Psoas muscle (tissue), 8 donors: ENCODE data around the gene GNA12. TPM values are rescaled to one million over a fixed set of nuclear protein-coding genes. Genes with fewer than 3 reads are reported as not detected.

ENCODE experiments used
- ATAC-seq, 4 donors: fragments of 200-7000 bp; cut with Tn5 transposase; one replicate each; pipeline ENCODE4 v1.9.1; 2020; ENCODE audit warnings: moderate library complexity in 3 of 4, mild to moderate bottlenecking in 2 of 4
- DNase-seq, 2 donors: peaks; one replicate each; pipeline ENCODE4 v3.0.0-alpha.2; 2020
- H3K27ac ChIP-seq: fragments of 200-600 bp; one replicate; pipeline ENCODE4 v1.8.0; 2022
- H3K27me3 ChIP-seq, 3 donors: fragments of 200-600 bp in 1 of 3; one replicate each; pipeline versions ENCODE4 v1.6.1 to v1.8.0; 2013 to 2022; ENCODE audit warnings: low read length in 2 of 3, mild to moderate bottlenecking in 2 of 3, moderate library complexity in 1 of 3; ENCODE audit not compliant: insufficient read depth in 3 of 3
- H3K36me3 ChIP-seq, 2 donors: fragments of 200-600 bp in 1 of 2; one replicate each; pipeline versions ENCODE4 v1.6.1 to v1.8.0; 2013 to 2022; ENCODE audit warnings: low read depth in 1 of 2, mild to moderate bottlenecking in 1 of 2, moderate library complexity in 1 of 2; ENCODE audit not compliant: insufficient read depth in 1 of 2
- H3K4me1 ChIP-seq: fragments of 200-600 bp; one replicate; pipeline ENCODE4 v1.8.0; 2022
- H3K4me3 ChIP-seq: fragments of 200-600 bp; one replicate; pipeline ENCODE4 v1.8.0; 2022; ENCODE audit warnings: mild to moderate bottlenecking
- H3K9me3 ChIP-seq: fragments of 200-600 bp; one replicate; pipeline ENCODE4 v1.8.0; 2022
- WGBS, 3 donors: extraction: QIAGEN DNeasy Blood & Tissue Kit; methylation state at CpG; one replicate each; pipeline versions ENCODE4 v1.1.6 to v1.1.7; 2013; 5-methylcytosine and 5-hydroxymethylcytosine counted together
- intact Hi-C, 2 donors: fragments of 100-400 bp; cut with DNase I; formaldehyde crosslinking; loops; one replicate each; pipeline versions ENCODE4 v1.11.0 to v1.14.2; 2022
- polyA plus RNA-seq, 3 donors: library from polyadenylated mRNA; stranded (reverse); fragments of 200-250 nt; gene quantifications; one replicate each; pipeline ENCODE4 v1.2.3, GENCODE V29; 2013
- total RNA-seq, 4 donors: library from RNA; stranded (reverse); fragmentation: NEBNext Ultra II Directional in 2 of 4; extraction: Animal tissue kit (Norgen Biotek cat#: 25700) in 2 of 4; gene quantifications; one replicate each; pipeline versions ENCODE4 v1.2.1 to v1.2.4, GENCODE V29; 2021 to 2023
- TF ChIP-seq, protein P1 (sequence below): fragments of 200-600 bp; IDR thresholded peaks from one replicate; pipeline ENCODE4 v1.8.0; 2022; ENCODE audit warnings: antibody characterized with exemption
- donor health status: healthy with polysubstance abuse.
- donor health status: DM: no; HTN: no; CAD: no; lungs with moderate emphysema.
- donor health status: Bipolar disorder and iron deficiency.
- donor health status: healthy.
- donor health status: DM: yes; HTN: yes; CAD: no.
- donor health status: DM: no; HTN: no; CAD: no.
- donor health status: DM: no; HTN: no; CAD: no.
- donor health status: DM: yes; HTN: yes; CAD: no.

Gene GNA12
- total and polyA plus RNA-seq, 7 donors, result 7.1 to 20.2 (median 15.4) TPM

- peak in 1 of 4 donors; percentile 56 for ATAC-seq
- H3K4me3 ChIP-seq, result no peak overlapping the region
- no peak for DNase-seq
- H3K27ac ChIP-seq, result no peak overlapping the region
- no peaks in the 10 kb centered on the region for H3K27me3 ChIP-seq
- 90 to 93% (median 91%) methylated on average over 17 of the region's 17 CpGs for WGBS, 3 donors
- peaks cover 4% of the 10 kb centered on the region for H3K4me1 ChIP-seq
- TF ChIP-seq, protein P1, sequence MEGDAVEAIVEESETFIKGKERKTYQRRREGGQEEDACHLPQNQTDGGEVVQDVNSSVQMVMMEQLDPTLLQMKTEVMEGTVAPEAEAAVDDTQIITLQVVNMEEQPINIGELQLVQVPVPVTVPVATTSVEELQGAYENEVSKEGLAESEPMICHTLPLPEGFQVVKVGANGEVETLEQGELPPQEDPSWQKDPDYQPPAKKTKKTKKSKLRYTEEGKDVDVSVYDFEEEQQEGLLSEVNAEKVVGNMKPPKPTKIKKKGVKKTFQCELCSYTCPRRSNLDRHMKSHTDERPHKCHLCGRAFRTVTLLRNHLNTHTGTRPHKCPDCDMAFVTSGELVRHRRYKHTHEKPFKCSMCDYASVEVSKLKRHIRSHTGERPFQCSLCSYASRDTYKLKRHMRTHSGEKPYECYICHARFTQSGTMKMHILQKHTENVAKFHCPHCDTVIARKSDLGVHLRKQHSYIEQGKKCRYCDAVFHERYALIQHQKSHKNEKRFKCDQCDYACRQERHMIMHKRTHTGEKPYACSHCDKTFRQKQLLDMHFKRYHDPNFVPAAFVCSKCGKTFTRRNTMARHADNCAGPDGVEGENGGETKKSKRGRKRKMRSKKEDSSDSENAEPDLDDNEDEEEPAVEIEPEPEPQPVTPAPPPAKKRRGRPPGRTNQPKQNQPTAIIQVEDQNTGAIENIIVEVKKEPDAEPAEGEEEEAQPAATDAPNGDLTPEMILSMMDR, result no peak
- no peaks in the 10 kb centered on the region for H3K9me3 ChIP-seq
- peaks cover 0 to 26% of the 10 kb centered on the region in 2 donors for H3K36me3 ChIP-seq
- intact Hi-C loops, result no loop called here
These were observed 9.2 kb downstream of the GNA12 start for GRCh38 chr7:2834748-2835441.

DNA sequence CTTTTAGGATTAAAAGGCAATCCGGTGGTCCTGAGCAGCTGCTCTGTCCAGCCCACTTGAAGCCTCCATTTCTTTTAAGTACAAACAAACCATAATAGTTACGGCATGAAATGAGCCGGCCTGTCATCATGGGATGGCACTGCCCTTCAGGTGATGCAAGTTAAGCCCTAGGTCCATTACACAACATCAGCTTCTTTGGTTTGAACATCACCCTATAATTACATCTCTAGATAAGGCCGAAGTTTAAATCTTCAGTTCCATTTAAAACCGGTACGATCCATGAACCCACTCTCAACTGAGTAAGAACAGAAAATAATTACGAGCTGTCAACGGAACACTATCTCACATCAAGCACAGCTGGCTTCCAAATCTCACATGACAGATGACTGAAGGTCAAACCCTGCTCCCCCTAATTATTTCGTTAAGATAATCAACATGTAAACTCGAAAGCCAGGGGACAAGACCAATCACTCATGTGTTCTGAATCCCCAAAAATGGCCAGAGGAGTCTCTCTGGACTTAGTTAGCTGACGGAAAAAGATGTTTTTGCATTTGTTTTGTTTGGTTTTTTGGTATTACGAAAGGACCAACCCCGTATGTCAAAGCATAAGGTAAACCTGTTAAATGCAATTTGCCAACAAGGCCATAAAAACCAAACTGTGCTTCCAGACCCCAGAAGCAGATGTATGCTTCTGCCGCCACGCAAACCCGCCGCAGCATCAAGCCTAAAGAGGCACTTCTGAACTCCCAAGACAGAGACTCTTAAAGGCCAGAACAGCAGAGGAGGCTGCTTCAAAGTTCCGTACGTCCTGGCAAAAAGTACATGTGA, 10.8 kb downstream of the GNA12 start:
- WGBS, 3 donors, result 85 to 93% (median 88%) methylated on average over 19 of the region's 19 CpGs
- no peak for ATAC-seq
- H3K9me3 ChIP-seq, result no peaks in the 10 kb centered on the region
- no peak overlapping the region for H3K27ac ChIP-seq
- TF ChIP-seq, protein P1, result no peak
- H3K27me3 ChIP-seq, result no peaks in the 10 kb centered on the region
- intact Hi-C loops, result no loop called here
- H3K36me3 ChIP-seq, result peaks cover 0 to 20% of the 10 kb centered on the region in 2 donors
- no peak for DNase-seq
- H3K4me1 ChIP-seq, result peaks cover 4% of the 10 kb centered on the region
- no peak overlapping the region for H3K4me3 ChIP-seq

GRCh38 chr7:2832461-2832860, 11.6 kb downstream of the GNA12 start:
- Histone ChIP-seq H3K36me3 (peaks cover 0 to 15% of the 10 kb centered on the region in 2 donors), H3K4me3 (no peak overlapping the region), H3K4me1 (no peaks in the 10 kb centered on the region), H3K27ac (no peak overlapping the region), H3K9me3 (no peaks in the 10 kb centered on the region), H3K27me3 (no peaks in the 10 kb centered on the region)
- 86 to 94% (median 91%) methylated on average over 12 of the region's 12 CpGs for WGBS, 3 donors
- TF ChIP-seq, protein P1, result no peak
- no peak for DNase-seq
- no peak for ATAC-seq
- intact Hi-C loops, result no loop called here

GRCh38 chr7:2830609-2831376, 13.3 kb downstream of the GNA12 start:
- no peaks in the 10 kb centered on the region for H3K27me3 ChIP-seq
- H3K4me1 ChIP-seq, result no peaks in the 10 kb centered on the region
- DNase-seq, result no peak
- H3K36me3 ChIP-seq, result peaks cover 0 to 13% of the 10 kb centered on the region in 2 donors
- intact Hi-C loops, result no loop called here
- no peak overlapping the region for H3K27ac ChIP-seq
- no peaks in the 10 kb centered on the region for H3K9me3 ChIP-seq
- TF ChIP-seq, protein P1, result no peak
- no peak for ATAC-seq
- H3K4me3 ChIP-seq, result no peak overlapping the region
- 90 to 96% (median 93%) methylated on average over 8 of the region's 8 CpGs for WGBS, 3 donors
